H54 (cell line): ENCODE measurements around the gene TNFSF10.
"Not testable (repeated sequence)": the region's sequence is repeated elsewhere in the genome, so short reads cannot be mapped to it uniquely, and the experiment has no call there.

Source experiments
- DNase-seq: peaks from one replicate; pipeline ENCODE4 v3.0.0; 2011; ENCODE audit warnings: low spot score, mixed read lengths; ENCODE audit not compliant: insufficient read length
- FAIRE-seq: peaks from 3 replicates; lab custom pipeline; 2011; peaks lifted over from hg19 to GRCh38; lab: Jason Lieb, UNC
- POLR2A ChIP-seq: IDR thresholded peaks from 2 replicates; pipeline ENCODE4 v1.6.1; 2011; ENCODE audit warnings: low read depth, mild to moderate bottlenecking, low read length

Gene TNFSF10

DNA sequence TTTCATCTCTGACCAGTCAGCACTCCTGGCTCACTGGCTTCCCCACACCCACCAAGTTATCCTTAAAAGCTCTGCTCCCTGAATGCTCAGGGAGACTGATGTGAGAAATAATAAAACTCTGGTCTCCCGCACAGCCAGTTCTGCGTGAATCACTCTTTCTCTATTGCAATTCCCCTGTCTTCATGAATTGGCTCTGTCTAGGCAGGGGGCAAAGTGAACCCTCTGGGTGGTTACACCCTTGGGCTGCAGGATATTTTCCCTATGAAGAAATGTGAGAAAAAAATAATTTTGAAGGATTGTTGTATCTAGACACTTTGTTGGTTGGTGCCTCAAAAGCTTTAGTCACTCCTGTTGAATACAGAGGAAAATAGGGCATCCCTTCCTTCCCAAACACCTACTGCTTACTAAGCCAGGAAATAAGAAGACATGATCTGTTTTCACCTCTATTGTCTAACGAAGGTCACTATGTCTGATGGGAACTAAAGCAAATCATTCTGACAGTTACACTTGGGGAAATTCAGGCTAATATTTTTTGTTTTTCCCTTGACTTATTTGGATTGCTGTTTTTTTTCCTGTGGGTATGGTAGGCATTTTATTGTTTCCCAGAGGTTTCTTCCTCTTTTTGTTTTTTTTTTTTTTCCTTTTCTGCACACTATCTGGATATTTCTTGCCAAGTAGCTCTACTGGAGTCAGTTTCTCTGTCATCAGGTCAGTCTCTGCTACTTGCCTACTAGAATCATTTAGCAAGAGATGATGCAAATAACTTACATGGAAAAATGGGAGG lies 15.3 kb upstream of the TNFSF10 start:
- no peak for FAIRE-seq
- no peak for TF ChIP-seq POLR2A

DNA sequence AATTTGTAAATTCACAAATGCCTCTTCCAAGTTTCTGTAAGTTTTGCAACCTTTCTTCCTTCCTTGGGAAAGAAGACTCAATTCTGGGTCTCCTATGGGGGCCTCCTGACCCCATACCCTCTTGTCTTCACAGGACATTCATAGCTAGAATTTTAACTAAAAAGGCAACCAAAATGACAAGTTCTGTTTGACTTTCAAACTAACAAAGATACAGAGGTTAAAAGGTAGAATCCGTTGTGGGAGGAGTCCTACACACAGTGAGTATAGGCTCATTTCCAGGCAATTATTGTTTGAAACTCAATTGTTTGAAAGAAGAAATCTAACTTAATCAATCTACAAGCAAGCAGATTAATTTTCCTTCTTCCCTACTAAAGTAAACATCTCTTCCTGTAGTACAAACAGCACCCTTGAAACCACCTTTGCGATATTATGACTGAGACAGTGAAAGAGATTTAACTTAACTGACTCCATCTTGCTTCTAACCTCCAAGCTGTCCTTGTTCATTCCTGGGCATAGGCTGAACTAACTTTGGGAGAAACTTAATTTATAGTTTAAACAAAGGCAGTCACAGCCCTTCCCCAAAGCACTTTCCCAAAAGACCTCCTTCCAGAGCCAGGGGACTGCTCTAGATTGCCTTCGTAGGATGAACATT lies 14.4 kb upstream of the TNFSF10 start:
- no peak for DNase-seq
- TF ChIP-seq POLR2A = no peak
- FAIRE-seq = no peak

More for the DNA sequence above, 15.3 kb upstream of the TNFSF10 start:
- DNase-seq = no peak

DNA sequence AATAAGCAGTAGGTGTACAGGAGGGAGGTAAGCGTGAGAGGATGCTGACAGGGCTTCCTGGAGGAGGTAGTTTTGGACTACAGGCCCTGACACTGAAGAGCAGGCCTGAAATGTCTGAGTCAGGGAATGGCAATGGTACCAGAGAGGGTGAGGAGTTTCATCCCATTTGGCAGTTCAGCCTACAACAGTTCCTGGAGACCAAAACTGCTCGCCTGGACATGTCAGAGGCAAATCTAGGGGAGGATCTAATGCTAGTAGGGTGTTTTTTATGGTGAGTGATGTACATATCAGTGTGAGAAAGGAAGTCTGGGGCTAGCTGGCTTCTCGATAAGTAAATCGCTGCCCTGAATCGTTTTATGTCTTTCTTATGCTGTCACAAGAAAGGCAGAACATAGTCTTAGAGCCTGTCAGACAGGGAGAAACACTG lies 13.8 kb upstream of the TNFSF10 start:
- no peak for FAIRE-seq
- TF ChIP-seq POLR2A = no peak
- DNase-seq = no peak

DNA sequence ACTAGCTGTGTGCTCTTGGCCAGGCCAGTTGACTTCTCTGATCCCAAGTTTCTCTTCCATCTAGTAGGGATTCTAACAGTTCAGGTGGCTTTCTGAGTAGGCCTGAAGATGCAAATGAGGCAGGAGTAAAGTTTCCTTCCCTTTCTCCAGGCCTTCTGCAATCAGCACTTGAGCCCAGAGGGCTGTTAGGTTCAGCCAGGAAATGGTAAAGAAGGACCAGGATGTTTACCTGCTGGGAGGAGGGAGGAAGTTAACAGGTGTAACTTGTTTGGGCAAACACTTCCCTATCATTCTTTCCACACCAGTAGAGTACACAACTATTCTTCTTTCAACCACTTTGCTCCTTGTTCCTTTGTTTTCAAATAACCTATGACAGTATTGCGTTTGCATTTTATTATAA lies 13.3 kb upstream of the TNFSF10 start:
- no peak for FAIRE-seq
- no peak for DNase-seq

DNA sequence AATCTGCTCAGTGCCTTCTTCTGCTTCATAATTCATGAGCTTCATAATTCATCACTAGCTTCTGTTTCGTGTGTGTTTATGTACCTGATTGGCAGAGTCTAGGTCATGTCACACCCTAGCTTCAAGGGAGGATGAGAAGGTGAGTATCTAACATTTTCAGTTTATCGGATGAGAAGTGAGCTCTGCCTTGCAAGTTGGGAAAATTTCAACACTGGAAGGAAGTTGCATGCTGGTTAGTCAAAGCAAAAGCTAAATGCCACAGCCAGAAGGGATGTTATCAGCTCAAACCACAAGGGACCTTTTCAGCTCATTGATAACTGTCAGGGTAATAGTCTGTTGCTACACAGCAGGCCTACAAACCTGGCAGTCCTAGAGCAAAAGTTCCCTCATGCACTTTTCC lies 7.3 kb upstream of the TNFSF10 start:
- FAIRE-seq = no peak
- no peak for TF ChIP-seq POLR2A
- no peak for DNase-seq

More for the DNA sequence above, 13.3 kb upstream of the TNFSF10 start:
- TF ChIP-seq POLR2A = no peak

DNA sequence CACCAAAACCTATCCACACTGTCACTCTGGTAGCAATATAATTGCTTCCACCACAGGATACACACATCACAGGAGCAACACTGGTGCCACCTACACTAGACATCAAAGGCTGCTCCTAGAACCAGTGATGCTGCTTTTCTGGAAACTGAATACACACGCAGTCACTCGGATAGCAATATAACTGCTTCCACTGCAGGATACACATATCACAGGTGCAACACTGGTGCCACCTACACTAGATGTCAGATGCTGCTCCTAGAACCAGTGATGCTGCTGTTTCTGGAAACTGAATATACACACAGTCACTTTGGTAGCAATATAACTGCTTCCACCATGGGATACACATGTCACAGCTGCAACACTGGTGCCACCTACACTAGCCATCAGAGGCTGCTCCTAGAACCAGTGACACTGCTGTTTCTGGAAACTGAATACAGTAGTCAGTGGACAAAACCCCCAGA lies 6.9 kb upstream of the TNFSF10 start:
- DNase-seq (no peak), FAIRE-seq (no peak)
- TF ChIP-seq POLR2A = no peak

DNA sequence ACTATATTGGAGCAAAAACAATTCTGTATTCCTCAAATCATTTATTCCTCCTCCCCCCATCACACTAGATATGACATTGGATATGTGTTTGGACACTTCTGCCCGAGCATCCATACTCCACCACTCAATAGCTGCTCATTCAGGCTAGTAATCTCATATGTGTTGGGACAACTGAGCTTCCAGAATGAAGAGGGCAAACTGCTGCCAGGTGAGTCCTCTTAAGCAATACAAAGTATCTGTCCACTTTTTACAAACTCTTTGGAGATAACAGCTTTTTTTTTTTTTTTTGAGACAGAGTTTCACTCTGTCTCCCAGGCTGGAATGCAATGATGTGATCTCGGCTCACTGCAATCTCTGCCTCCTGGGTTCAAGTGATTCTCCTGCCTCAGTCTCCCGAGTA lies 5.4 kb upstream of the TNFSF10 start:
- FAIRE-seq (no peak), DNase-seq (no peak)
- TF ChIP-seq POLR2A = no peak

DNA sequence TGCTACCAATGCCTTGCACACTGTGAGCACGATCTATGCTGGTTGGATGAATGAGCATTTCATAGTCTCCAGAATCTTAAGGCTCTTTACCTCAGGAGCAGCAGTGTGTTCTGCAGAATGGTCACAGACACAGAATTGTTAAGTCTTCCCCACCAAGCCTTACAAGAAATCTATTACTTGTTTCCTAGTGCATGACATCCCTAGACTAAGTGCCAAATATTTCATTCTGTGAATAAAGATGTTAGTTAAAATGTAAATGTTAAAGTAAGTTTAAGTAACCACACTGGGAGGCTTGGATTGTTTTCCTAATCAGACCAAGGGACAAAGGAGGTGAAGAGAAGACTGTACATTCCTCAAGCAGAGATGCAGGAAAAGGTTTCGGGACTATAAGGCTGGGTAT lies 4.1 kb upstream of the TNFSF10 start:
- no peak for DNase-seq
- TF ChIP-seq POLR2A = no peak
- no peak for FAIRE-seq

DNA sequence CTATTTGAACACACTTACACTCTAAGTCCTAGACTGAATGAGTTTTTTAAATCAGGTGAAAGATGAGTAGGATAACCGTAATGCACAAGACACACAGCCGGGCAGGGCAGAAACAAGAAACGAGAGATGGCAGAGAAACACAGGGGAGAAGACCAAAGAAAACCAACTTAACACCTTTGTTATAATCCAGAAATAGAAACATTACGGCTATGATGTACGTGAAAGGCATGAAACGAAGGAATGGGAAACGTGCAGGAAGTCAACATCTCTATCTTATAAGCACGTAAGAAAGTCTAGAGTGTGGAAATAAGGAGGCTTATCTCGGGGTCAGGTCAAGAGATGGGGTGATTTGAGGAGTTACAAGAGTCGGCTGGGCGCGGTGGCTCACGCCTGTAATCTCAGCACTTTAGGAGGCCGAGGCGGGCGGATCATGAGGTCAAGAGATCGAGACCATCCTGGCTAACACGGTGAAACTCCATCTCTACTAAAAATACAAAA lies 1.9 kb upstream of the TNFSF10 start:
- FAIRE-seq (no peak), DNase-seq (no peak)

DNA sequence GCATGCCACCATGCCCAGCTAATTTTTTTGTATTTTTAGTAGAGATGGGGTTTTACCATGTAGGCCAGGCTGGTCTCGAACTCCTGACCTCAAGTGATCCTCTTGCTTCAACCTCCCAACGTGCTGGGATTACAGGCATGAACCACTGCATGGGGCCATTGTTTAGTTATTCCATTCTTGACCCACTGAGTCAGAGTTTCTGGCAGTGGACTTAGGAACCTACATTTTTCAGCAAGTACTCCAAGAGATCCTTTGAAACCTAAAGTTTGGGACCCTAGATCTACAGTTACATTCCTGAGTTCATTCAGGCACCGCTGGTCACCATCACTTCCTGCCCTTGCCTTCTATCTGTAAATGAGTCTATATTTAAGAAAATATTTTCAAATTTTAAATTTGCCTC lies 1.4 kb upstream of the TNFSF10 start:
- no peak for DNase-seq
- no peak for FAIRE-seq
- TF ChIP-seq POLR2A = no peak

More for the DNA sequence above, 1.9 kb upstream of the TNFSF10 start:
- no peak for TF ChIP-seq POLR2A

DNA sequence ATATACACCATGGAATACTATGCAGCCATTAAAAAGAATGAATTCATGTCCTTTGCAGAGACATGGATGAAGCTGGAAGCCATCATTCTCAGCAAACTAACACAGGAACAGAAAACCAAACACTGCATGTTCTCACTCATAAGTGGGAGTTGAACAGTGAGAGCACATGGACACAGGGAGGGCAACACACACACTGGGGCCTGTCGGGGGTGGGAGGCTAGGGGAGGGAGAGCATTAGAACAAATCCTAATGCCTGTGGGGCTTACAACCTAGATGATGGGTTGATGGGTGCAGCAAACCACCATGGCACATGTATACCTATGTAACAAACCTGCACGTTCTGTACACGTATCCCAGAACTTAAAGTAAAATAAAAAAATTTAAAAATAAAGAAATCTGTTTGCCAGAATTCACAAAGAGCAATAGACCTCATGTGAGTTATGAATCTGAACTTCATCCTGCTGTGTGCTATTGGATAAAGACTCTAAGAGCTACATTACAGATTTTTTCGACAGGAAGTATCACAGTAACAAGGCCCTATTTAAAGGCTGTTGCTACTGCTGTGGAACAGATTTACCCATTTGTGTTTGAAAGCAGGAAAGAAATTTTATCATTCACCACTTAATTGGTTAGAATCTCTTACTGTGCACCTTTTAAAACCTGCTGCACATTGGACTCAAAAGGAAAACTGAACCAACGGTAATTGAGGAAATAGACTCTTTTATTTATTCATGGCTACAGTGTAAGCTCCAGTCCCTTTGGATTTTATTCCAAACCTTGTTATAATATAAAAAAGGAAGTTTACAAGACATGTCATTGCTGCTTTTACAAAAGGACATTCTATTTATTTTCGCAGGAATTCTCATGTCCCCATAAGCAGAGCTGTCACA lies 1.1 kb downstream of the TNFSF10 start:
- FAIRE-seq = peak; percentile 15

DNA sequence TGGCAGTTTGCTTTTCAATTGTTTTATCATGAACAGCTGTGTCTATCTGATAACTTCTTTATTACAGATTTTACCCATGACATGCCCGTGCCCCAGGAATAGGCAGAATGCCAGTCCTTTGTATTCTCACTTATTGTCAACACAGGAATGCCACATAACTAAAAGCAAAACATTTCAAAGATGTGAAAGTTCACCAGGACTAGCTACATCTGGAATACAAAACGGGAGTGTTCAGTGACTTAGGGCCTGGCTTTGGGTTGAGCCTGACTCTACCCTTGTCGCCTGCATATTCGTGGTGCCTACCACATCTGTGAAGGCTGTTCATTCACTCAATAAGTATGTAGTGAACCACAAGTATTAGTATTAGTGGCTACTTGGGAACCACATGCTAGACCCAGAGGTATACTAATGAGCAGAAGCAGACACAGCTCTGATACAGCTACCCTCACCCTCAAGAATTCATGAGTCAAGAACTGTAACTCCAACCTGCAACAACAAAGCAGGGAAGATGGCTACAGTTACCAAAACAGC lies 2.9 kb downstream of the TNFSF10 start:
- no peak for TF ChIP-seq POLR2A
- DNase-seq (no peak), FAIRE-seq (peak; percentile 11)

More for the DNA sequence above, 1.1 kb downstream of the TNFSF10 start:
- DNase-seq = not testable (repeated sequence)

DNA sequence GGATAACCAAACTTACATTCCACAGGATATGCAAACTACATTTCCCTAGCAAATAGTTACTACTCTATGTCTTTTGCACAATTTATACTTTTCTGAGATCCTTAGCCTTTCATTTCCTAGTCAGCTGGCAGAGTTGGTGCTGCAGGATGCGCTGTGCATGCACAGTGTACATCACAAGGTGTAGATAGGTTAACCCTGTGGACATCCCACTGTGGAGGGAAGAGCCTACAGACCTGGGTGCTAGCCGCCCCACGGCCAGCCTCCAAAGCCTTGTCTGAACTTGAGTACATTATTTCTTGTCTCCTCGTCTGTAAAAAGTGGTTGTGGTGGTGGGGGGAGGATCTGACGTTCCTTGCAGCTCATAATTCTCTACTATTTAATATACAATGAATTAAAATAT lies 3.5 kb downstream of the TNFSF10 start:
- DNase-seq (no peak), FAIRE-seq (no peak)
- TF ChIP-seq POLR2A = no peak
